ENCODE measurements around the gene CDC14C. TPM values are rescaled to one million over a fixed set of nuclear protein-coding genes. Genes with fewer than 3 reads are reported as not detected.

CDC14C gene
- polyA plus RNA-seq (not detected in 3 replicates), polyA minus RNA-seq (0.10 TPM in 1 of 3 replicates, not detected in the others)
- not detected for polyA plus RNA-seq (2011; ENCODE audit: low read depth)
- 0.05 TPM in 1 of 2 replicates, not detected in the other for polyA plus RNA-seq (2011; cell fraction: cytosol; rRNA removed)
- polyA plus RNA-seq (2011; cell fraction: nucleus; rRNA removed): 0.08 TPM in 1 of 2 replicates, not detected in the other
- not detected in 2 replicates for polyA plus RNA-seq (2012; ENCODE audit: low replicate concordance)
- not detected for polyA minus RNA-seq (2011; cell fraction: cytosol; rRNA and poly(A)+ RNA removed)
- not detected in 2 replicates for polyA minus RNA-seq (2011; cell fraction: nucleus; rRNA and poly(A)+ RNA removed)

DNA sequence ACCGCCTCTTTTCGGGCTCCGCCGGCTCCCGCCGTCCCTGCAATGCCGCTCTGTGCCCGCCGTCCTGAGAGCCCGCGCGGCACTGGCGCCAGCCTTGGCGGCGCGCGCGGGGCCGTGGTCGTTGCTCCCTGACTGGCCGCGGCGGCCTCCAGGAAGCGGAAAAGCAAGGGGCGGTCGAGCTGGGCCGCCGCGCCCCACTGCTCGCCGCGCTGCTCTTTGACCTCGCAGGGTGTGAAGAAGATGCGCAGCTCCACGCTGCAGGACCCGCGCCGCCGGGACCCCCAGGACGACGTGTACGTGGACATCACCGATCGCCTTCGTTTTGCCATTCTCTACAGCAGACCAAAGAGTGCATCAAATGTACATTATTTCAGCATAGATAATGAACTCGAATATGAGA lies at the start of gene CDC14C:
TSS of gene CDC14C (plus strand) at position 115 of the 400 bp plus-strand sequence. CDS start at position 241, 126 bp downstream.
- H3K4me3 ChIP-seq (ENCODE audit: control insufficient read depth in 2 of 3, extremely low read depth in 1 of 3, insufficient read depth in 2 of 3, low read depth in 1 of 3, low read length in 3 of 3): no peak within 1 kb of the TSS
- H3K4me1 ChIP-seq (ENCODE audit: control insufficient read depth, extremely low read depth, insufficient read depth, low read length): no peaks in the 10 kb centered on the region
- no peak within 1 kb of the TSS for H3K4me2 ChIP-seq (ENCODE audit: control insufficient read depth, extremely low read depth, insufficient read depth, low read depth, low read length)
- no peaks in the 10 kb centered on the region for H3K79me2 ChIP-seq (ENCODE audit: control insufficient read depth, insufficient read depth, low read length)
- H3K27me3 ChIP-seq (ENCODE audit: control insufficient read depth, extremely low read depth, insufficient read depth, low read length): no peaks in the 10 kb centered on the region
- no peak for FAIRE-seq
- no peak within 1 kb of the TSS for H3K27ac ChIP-seq (ENCODE audit: control insufficient read depth, insufficient read depth, low read length)
- TF ChIP-seq, protein P1, sequence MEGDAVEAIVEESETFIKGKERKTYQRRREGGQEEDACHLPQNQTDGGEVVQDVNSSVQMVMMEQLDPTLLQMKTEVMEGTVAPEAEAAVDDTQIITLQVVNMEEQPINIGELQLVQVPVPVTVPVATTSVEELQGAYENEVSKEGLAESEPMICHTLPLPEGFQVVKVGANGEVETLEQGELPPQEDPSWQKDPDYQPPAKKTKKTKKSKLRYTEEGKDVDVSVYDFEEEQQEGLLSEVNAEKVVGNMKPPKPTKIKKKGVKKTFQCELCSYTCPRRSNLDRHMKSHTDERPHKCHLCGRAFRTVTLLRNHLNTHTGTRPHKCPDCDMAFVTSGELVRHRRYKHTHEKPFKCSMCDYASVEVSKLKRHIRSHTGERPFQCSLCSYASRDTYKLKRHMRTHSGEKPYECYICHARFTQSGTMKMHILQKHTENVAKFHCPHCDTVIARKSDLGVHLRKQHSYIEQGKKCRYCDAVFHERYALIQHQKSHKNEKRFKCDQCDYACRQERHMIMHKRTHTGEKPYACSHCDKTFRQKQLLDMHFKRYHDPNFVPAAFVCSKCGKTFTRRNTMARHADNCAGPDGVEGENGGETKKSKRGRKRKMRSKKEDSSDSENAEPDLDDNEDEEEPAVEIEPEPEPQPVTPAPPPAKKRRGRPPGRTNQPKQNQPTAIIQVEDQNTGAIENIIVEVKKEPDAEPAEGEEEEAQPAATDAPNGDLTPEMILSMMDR (optimal IDR thresholded peaks at IDR 0.05 in 1 of 3, IDR thresholded peaks at IDR 0.05 in 1 of 3, conservative IDR thresholded peaks at IDR 0.05 in 1 of 3; ENCODE audit: extremely low read depth in 1 of 3, insufficient read depth in 2 of 3, low read length in 3 of 3): no peak
- no peak for TF ChIP-seq EZH2 (IDR thresholded peaks at IDR 0.05; ENCODE audit: low read length)
- dilution Hi-C loops (cut with MboI; ENCODE audit: extremely low pct_ligation_motif_present, low sequenced_read_pairs): no loop called here
- H3K9ac ChIP-seq (ENCODE audit: control insufficient read depth, extremely low read depth, insufficient read depth, low read length): no peak within 1 kb of the TSS
- no peaks in the 10 kb centered on the region for H3K9me3 ChIP-seq (ENCODE audit: control insufficient read depth, low read depth, low read length)
- H3K36me3 ChIP-seq (ENCODE audit: control insufficient read depth in 2 of 2, extremely low read depth in 1 of 2, insufficient read depth in 2 of 2, low read length in 2 of 2): no peaks in the 10 kb centered on the region
- H2AFZ ChIP-seq (ENCODE audit: control insufficient read depth, low read length): no peak within 1 kb of the TSS
- no peak for DNase-seq (ENCODE audit: low read depth, low spot score)
- H3K9me1 ChIP-seq (ENCODE audit: control insufficient read depth, extremely low read depth, insufficient read depth, low read length): no peaks in the 10 kb centered on the region
- H4K20me1 ChIP-seq (ENCODE audit: control insufficient read depth, extremely low read depth, insufficient read depth, low read length): no peaks in the 10 kb centered on the region

DNA sequence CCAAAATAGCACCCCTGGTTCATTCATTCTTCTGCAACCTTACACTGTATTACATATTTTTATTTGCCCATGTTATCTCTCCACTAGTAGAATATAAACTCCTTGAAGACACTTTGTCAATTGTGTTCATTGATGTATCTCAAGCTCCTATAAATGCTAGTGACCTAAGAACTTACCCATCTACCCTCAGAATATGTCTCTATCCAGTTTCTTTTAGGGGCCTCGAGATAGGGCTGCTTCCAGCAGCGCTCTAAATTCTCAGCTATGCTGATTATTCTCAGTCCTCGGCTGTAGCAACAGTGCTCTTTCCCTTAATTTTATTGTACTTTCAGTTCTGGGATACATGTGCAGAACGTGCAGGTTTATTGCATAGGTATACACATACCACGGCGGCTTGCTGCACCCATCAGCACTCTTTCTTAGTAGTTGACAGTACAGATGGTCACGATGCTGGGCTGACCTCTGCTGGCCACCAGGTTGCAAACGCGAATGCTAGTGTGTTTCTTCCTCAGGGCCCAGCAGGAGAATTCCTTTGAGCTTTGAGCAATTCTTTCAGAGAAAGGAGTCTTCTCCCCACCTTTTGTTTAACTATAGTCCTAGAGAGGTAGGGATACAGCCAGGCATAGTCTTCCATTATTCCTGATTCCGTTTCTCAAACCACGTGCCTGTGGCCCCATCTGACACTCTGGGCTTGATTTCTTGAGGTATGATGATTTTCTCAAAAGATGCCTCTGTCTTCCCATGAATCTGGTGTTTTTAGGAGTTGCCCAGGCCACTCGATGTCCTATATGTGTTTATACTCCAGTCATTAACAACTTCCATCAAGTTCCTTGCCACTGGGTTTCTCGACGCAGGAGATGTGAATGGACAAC lies 49.1 kb upstream of the CDC14C start:
- FAIRE-seq (no peak), DNase-seq (ENCODE audit: low read depth, low spot score) (no peak)
- Histone ChIP-seq H3K4me2 (ENCODE audit: control insufficient read depth, extremely low read depth, insufficient read depth, low read depth, low read length) (no peak overlapping the region), H3K36me3 (ENCODE audit: control insufficient read depth in 2 of 2, extremely low read depth in 1 of 2, insufficient read depth in 2 of 2, low read length in 2 of 2) (no peaks in the 10 kb centered on the region), H3K79me2 (ENCODE audit: control insufficient read depth, insufficient read depth, low read length) (no peaks in the 10 kb centered on the region), H3K9me3 (ENCODE audit: control insufficient read depth, low read depth, low read length) (no peaks in the 10 kb centered on the region), H3K9ac (ENCODE audit: control insufficient read depth, extremely low read depth, insufficient read depth, low read length) (no peak overlapping the region), H4K20me1 (ENCODE audit: control insufficient read depth, extremely low read depth, insufficient read depth, low read length) (no peaks in the 10 kb centered on the region), H3K4me1 (ENCODE audit: control insufficient read depth, extremely low read depth, insufficient read depth, low read length) (no peaks in the 10 kb centered on the region), H3K9me1 (ENCODE audit: control insufficient read depth, extremely low read depth, insufficient read depth, low read length) (no peaks in the 10 kb centered on the region), H3K27me3 (ENCODE audit: control insufficient read depth, extremely low read depth, insufficient read depth, low read length) (no peaks in the 10 kb centered on the region), H3K4me3 (ENCODE audit: control insufficient read depth in 2 of 3, extremely low read depth in 1 of 3, insufficient read depth in 2 of 3, low read depth in 1 of 3, low read length in 3 of 3) (no peak overlapping the region), H2AFZ (ENCODE audit: control insufficient read depth, low read length) (no peak overlapping the region), H3K27ac (ENCODE audit: control insufficient read depth, insufficient read depth, low read length) (no peak overlapping the region)
- dilution Hi-C loops (cut with MboI; ENCODE audit: extremely low pct_ligation_motif_present, low sequenced_read_pairs): no loop called here
- TF ChIP-seq, protein P1 (optimal IDR thresholded peaks at IDR 0.05 in 1 of 3, IDR thresholded peaks at IDR 0.05 in 1 of 3, conservative IDR thresholded peaks at IDR 0.05 in 1 of 3; ENCODE audit: extremely low read depth in 1 of 3, insufficient read depth in 2 of 3, low read length in 3 of 3): peak; percentile 31 to 73 (median 55)
- no peak for TF ChIP-seq EZH2 (IDR thresholded peaks at IDR 0.05; ENCODE audit: low read length)

All from keratinocyte (primary cell).